Measurements from ENCODE around the gene BBC3.

BBC3 gene

DNA sequence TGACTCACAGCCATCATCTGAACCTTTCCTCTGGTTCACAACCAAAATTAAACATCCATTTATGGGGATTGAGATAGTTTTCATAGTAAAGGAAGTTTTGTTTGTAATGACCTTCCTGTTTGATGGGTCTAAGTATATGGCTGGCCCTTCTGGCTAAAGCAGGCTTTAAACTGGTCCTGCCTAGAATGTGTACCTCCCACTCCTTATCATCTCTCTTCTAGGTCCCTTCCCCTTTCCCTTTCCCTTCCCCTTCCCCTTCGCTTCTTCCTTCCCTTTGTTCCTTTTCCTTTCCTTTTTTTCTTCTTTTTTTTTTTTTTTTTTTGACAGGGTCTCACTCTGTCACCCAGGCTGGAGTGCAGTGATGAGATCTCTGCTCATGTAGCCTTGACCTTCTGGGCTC lies 35.6 kb downstream of the BBC3 start:
- no peaks in the 10 kb centered on the region for H3K9me3 Mint-ChIP-seq
- ATAC-seq (no peak), DNase-seq (no peak)
- no peak overlapping the region for H3K4me3 Mint-ChIP-seq
- no peaks in the 10 kb centered on the region for H3K27me3 Mint-ChIP-seq
- H3K27ac Mint-ChIP-seq, result peak overlapping the region; percentile 31 to 34
- peaks cover 38% of the 10 kb centered on the region for H3K4me1 Mint-ChIP-seq

DNA sequence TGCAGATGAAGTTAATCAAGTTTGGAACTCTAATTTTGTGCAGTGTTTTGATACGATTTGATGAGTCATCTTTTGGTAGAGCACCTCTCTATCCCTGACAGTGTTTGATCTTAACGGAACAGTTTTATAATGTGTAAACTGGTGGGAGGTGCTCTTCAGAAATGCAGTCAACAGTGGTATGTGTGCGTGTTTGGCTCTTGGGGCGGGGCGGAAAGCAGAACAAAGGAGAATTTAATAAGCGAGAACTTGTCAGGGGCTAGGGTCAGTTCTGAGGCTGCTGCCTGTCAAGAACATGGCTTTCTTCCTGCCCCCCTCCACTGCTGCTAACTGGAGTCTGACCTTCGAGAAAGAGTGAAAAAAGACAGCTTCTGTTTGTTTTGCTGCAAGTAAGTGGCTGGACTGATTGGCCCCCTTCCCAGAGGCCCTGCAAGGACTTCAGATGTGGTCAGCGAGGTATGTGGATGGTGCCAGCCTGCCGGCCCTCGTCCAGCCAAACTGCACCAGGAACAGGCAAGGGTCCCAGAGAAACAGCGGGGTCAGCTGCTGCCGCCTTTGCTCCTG lies 40.8 kb downstream of the BBC3 start:
- Mint-ChIP-seq H3K9me3 (no peaks in the 10 kb centered on the region), H3K4me3 (peak overlapping the region; percentile 68 to 75), H3K4me1 (peaks cover 83% of the 10 kb centered on the region), H3K27me3 (no peaks in the 10 kb centered on the region), H3K27ac (peak overlapping the region; percentile 40 to 69)
- ATAC-seq, result peak; percentile 48
- DNase-seq, result peak; percentile 50 to 76

DNA sequence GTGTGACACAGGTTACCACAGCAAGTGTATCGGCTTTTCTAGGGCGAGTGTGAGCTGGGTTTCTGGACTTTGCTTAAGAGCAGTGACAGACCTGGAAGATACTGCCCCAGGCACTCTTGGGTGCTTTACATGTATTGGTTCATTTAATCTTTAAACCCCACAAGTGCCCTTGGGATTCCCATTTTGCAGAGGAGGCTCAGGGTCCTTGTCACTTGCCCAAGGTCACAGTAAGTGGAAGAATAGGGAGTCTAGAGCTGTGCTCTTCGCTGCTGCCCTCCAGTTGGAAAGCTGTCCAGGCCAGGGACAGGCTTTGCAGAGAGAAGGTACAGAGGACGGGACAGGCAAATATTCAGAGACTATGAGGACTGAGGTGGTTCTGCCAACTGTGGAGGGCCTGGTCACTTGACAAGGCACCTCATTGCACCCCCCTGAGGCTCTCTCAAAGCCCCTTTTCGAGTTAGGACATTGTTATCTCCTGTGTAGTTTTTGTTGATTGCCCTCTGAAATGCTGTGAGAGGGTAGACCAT lies 42.4 kb downstream of the BBC3 start:
- DNase-seq (no peak), ATAC-seq (no peak)
- H3K9me3 Mint-ChIP-seq, result no peaks in the 10 kb centered on the region
- peak overlapping the region; percentile 62 to 72 for H3K4me3 Mint-ChIP-seq
- peaks cover 86% of the 10 kb centered on the region for H3K4me1 Mint-ChIP-seq
- H3K27ac Mint-ChIP-seq, result peak overlapping the region; percentile 89 to 95
- no peaks in the 10 kb centered on the region for H3K27me3 Mint-ChIP-seq

DNA sequence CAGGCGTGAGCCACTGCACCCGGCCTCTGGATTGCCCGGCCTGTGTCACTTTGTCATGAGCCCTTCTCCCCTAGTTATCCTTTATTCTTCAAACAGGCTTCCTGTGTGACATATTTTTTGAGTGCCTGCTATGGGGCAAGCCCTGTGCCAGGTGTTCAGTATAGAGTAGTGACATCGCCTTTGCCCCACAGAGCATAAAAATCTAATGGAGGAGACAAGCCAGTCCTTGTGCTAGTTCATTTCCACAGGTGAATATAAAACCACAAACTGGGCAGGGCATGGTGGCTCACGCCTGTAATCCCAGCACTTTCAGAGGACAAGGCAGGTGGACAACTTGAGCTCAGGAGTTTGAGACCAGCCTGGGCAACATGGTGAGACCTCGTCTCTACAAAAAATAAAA lies 43.2 kb downstream of the BBC3 start:
- Mint-ChIP-seq H3K4me3 (peak overlapping the region; percentile 72 to 74), H3K4me1 (peaks cover 88% of the 10 kb centered on the region), H3K27me3 (no peaks in the 10 kb centered on the region), H3K27ac (peak overlapping the region; percentile 95 to 97), H3K9me3 (no peaks in the 10 kb centered on the region)
- DNase-seq, result no peak
- no peak for ATAC-seq

DNA sequence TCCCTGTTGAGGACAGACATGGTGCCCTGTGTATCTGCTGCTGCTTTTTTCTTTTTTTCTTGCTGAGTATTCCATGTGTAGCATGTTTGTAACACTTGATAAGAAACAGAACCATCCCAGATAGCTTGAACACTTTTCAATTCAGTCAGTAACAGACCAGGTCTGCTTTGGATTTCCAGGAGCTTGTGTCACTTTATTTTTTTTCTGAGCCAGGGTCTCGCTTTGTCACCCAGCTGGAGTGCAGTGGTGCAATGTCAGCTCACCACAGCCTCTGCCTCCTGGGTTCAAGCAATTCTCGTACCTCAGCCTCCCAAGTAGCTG lies 43.7 kb downstream of the BBC3 start:
- no peak for DNase-seq
- Mint-ChIP-seq H3K27me3 (no peaks in the 10 kb centered on the region), H3K9me3 (no peaks in the 10 kb centered on the region), H3K4me1 (peaks cover 93% of the 10 kb centered on the region), H3K4me3 (peak overlapping the region; percentile 72 to 74), H3K27ac (peak overlapping the region; percentile 94 to 97)
- ATAC-seq, result no peak

DNA sequence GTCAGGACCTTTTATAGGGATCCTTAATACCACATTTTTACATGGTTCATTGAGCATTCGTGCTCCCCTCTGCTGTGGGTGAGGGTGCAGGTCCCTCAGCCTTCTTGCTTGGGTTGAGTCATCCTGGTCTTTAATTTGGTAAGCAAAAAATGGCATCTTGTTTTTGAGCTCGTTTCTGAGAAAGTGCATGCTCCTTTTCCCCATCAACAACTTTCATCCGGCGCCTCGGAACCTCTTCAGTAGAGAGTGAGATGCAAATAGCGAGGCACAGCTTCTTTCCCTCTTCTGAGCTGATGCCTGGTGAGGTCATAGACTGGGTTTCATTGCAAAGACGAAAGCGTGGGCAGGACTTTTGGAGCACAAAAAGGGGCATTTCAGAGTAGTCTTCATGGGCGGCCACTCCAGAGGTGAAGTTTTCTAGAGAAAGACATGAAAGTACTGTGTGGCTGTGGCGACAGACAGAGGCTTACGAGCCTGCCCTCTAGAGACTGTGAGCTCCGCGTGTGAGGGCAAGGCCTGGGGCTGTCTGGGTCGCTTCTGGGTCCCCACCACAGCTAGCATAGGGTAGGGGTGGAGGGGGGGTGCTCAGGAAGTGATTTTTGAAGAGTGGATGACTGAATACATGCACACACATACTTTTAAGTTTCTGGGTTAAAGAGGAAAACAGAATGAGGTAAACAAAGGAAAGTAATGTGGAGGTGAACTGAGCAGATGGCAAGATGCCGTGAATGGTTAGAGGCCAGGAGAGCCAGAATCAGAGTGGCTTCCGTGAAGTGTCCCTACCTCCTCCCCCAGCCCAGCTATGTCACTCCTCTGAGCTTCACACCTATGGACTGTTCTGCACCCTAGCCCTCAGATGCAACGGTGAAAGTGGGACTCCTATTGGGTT lies 44.3 kb downstream of the BBC3 start:
- H3K27me3 Mint-ChIP-seq, result no peaks in the 10 kb centered on the region
- H3K4me1 Mint-ChIP-seq, result peaks cover 98% of the 10 kb centered on the region
- peak overlapping the region; percentile 94 to 97 for H3K27ac Mint-ChIP-seq
- DNase-seq (peak; percentile 90 to 96), ATAC-seq (peak; percentile 88)
- H3K4me3 Mint-ChIP-seq, result peak overlapping the region; percentile 72 to 74
- no peaks in the 10 kb centered on the region for H3K9me3 Mint-ChIP-seq

DNA sequence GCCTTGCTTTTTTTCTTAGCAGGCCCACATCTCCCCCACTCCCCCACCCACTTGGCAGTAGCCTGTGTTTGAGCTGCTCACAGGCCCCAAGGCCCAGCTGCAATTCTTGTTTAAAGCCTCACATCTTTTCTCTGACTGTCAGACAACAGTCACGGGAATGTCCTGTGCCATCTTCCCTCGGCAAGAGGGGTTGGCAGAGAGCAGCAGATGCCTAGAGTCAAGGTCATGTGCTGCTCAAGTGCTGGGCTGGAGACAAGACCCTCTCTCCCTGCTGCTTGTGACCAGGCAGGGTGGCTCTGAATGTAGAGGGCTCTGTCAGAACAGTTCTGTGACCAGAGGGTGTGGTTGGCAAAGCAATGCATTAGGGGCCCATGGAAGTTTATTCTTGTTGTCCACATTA lies 47.4 kb downstream of the BBC3 start:
- no peaks in the 10 kb centered on the region for H3K9me3 Mint-ChIP-seq
- H3K4me1 Mint-ChIP-seq, result peaks cover 91% of the 10 kb centered on the region
- peak overlapping the region; percentile 8 to 47 for H3K4me3 Mint-ChIP-seq

DNA sequence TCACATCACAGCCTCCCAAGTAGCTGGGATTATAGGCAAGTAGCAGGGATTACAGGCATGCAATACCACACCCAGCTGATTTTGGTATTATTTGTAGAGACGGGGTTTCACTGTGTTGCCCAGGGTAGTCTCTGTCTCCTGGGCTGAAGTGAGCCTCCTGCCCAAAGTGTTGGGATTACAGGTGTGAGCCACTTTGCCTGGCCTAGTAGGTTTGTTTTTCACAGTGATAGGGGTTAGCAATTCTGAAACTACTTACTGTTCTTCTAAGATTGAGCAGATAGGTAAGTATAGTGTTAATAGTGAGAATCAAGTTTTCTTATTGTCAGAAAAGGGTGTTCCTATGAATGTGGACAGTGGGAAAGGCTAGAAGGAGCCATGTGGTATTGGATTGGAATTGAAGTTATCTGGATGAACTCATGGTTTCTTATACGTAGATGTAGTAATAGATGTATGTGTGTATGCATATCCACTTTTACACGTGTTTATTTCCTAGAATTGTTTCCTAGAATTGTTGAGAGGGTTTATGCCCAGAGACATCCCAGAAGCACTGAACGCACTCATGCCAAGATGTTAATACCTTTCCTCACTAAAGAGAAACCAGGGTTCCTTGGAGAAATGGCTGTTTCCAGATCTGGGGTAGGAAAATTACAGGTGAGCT lies 51.2 kb downstream of the BBC3 start:
- H3K4me3 Mint-ChIP-seq, result peak overlapping the region; percentile 5 to 32
- DNase-seq, result no peak
- H3K27me3 Mint-ChIP-seq, result no peaks in the 10 kb centered on the region
- H3K4me1 Mint-ChIP-seq, result peaks cover 93% of the 10 kb centered on the region
- H3K27ac Mint-ChIP-seq, result no peak overlapping the region
- peak; percentile 29 for ATAC-seq
- no peaks in the 10 kb centered on the region for H3K9me3 Mint-ChIP-seq

More for the DNA sequence above, 47.4 kb downstream of the BBC3 start:
- Mint-ChIP-seq H3K27me3 (no peaks in the 10 kb centered on the region), H3K27ac (peak overlapping the region; percentile 25 to 74)
- no peak for DNase-seq
- ATAC-seq, result no peak

DNA sequence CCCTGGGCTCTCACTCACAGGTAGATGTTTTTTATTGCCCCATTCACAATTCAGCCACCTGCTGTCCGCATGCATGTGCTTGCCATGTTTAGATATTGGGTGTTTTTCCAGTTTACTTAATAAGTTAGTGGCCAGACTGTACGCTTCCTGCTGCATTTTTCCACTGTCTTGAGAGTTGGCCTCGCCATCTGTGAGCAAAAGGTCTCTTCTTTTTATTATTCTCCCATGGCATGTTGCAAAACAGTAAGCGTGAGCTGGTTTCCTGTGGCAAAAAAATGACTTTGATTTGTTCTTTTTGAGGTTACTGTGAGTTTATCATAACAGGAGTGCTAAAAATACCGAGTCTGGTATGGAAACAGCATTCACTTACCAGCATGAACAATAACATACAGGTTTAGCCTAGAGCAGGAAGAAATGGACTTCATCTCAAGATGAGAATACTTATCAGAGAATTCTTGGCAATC lies 54.3 kb downstream of the BBC3 start:
- DNase-seq (peak in 1 of 2 donors; percentile 40), ATAC-seq (peak; percentile 89)
- Mint-ChIP-seq H3K4me1 (peaks cover 84% of the 10 kb centered on the region), H3K27me3 (no peaks in the 10 kb centered on the region), H3K9me3 (no peaks in the 10 kb centered on the region), H3K4me3 (peak overlapping the region; percentile 49 to 64), H3K27ac (peak overlapping the region; percentile 61 to 81)

DNA sequence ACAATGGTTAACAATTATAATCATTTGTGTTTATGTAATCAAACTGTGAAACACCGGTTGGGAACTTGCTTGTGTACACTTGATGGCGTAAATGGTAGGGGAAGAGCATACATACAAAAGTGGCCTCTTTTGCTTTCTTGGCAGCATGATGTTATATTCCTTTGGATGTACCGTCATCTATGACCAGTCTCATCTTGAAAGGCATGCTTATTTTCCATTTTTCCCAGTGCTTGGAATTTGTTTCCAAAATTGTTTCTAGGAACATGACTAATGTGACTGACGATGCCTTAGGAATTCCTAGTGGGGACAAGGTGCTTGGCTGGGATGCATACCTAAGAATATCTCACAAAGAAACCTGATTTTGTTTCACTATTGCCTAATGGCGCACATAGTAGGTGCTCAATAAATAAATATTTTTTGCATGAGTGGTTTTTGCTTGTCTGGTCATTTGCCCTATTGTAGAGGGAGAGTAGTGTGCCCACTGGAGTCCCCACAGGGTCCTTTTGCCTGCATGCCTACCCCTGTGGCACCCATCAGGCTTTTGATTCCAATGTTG lies 54.9 kb downstream of the BBC3 start:
- DNase-seq (no peak), ATAC-seq (no peak)
- Mint-ChIP-seq H3K27me3 (no peaks in the 10 kb centered on the region), H3K4me1 (peaks cover 84% of the 10 kb centered on the region), H3K27ac (peak overlapping the region; percentile 61 to 76), H3K9me3 (no peaks in the 10 kb centered on the region), H3K4me3 (peak overlapping the region; percentile 49 to 64)

DNA sequence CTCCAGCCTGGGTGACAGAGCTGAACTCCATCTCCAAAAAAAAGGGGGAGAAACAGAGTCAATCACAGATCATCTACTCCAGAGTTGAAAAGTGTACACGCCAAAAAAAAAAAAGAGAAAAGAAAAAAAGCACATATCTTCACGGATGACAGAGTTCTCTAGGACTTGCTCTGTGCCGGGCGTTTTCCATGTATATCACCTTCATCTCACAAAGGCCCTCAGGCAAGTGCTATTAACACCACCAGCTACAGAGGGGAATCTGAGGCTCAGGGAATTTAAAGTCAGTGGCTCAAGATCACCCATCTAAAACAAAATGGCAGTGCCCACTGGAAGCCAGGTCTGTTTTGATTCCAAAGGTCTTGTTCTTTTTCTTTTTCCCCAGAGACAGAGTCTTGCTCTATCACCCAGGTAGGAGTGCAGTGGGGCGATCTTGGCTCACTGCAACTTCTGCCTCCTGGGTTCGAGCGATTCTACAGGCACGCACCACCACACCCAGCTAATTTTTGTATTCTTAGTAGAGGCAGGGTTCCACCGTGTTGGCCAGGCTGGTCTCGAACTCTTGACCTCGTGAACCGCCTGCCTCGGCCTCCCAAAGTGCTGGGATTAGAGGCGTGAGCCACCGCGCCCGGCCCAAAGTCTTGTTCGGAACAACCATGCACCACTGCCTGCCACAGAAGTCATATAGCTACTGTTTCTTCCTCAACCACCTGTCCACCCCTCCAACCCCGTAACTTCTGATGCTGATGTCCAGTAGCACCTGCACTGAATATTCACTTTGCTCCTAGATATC lies 58.1 kb downstream of the BBC3 start:
- H3K27ac Mint-ChIP-seq, result peak overlapping the region in 1 of 2 donors; percentile 34

More for the DNA sequence above, 58.1 kb downstream of the BBC3 start:
- H3K9me3 Mint-ChIP-seq, result no peaks in the 10 kb centered on the region
- DNase-seq (no peak), ATAC-seq (no peak)
- H3K4me3 Mint-ChIP-seq, result no peak overlapping the region
- H3K4me1 Mint-ChIP-seq, result peaks cover 59% of the 10 kb centered on the region
- no peaks in the 10 kb centered on the region for H3K27me3 Mint-ChIP-seq
